Colonic mucosa (tissue), 4 donors: ENCODE data around the gene BRF1. TPM values are rescaled to one million over a fixed set of nuclear protein-coding genes. Genes with fewer than 3 reads are reported as not detected.

ENCODE experiments used
- DNase-seq: peaks from one replicate; pipeline ENCODE4 v3.0.0-alpha.2; 2020
- H3K27ac ChIP-seq: fragments of 200-600 bp; one replicate; pipeline ENCODE4 v1.8.0; 2021
- H3K27me3 ChIP-seq: fragments of 200-600 bp; one replicate; pipeline ENCODE4 v1.8.0; 2021
- H3K36me3 ChIP-seq: fragments of 200-600 bp; one replicate; pipeline ENCODE4 v1.8.0; 2021
- H3K4me1 ChIP-seq: fragments of 200-600 bp; one replicate; pipeline ENCODE4 v1.8.0; 2021; ENCODE audit warnings: mild to moderate bottlenecking
- H3K4me3 ChIP-seq: fragments of 200-600 bp; one replicate; pipeline ENCODE4 v1.8.0; 2021
- H3K9ac ChIP-seq, 2 donors: one replicate each; pipeline ENCODE4 v1.7.0; 2013; ENCODE audit warnings: control low read depth in 2 of 2, low read depth in 2 of 2, low read length in 2 of 2
- H3K9me3 ChIP-seq: fragments of 200-600 bp; one replicate; pipeline ENCODE4 v1.8.0; 2021
- intact Hi-C: fragments of 100-400 bp; cut with DNase I; formaldehyde crosslinking; loops from one replicate; pipeline ENCODE4 v1.14.1; 2022
- total RNA-seq, 2 donors: library from RNA; stranded (reverse); fragmentation: NEBNext Ultra II Directional in 1 of 2; extraction: Animal tissue kit (Norgen Biotek cat#: 25700) in 1 of 2; gene quantifications; one replicate each; pipeline ENCODE4 v1.2.1, GENCODE V29; 2021
- TF ChIP-seq, protein P1 (sequence below): fragments of 200-600 bp; IDR thresholded peaks from one replicate; pipeline ENCODE4 v1.8.0; 2022; ENCODE audit warnings: antibody characterized with exemption, mild to moderate bottlenecking
- donor health status: healthy.
- donor health status: DM: no; HTN: no; CAD: no.
- donor health status: DM: no; HTN: no; CAD: no.

Gene BRF1
- total RNA-seq, 2 donors from 2014 or later = 27.2 to 40.6 TPM

- H3K9ac ChIP-seq = peak overlapping the region in 1 of 2 donors; percentile 3
- TF ChIP-seq, protein P1, sequence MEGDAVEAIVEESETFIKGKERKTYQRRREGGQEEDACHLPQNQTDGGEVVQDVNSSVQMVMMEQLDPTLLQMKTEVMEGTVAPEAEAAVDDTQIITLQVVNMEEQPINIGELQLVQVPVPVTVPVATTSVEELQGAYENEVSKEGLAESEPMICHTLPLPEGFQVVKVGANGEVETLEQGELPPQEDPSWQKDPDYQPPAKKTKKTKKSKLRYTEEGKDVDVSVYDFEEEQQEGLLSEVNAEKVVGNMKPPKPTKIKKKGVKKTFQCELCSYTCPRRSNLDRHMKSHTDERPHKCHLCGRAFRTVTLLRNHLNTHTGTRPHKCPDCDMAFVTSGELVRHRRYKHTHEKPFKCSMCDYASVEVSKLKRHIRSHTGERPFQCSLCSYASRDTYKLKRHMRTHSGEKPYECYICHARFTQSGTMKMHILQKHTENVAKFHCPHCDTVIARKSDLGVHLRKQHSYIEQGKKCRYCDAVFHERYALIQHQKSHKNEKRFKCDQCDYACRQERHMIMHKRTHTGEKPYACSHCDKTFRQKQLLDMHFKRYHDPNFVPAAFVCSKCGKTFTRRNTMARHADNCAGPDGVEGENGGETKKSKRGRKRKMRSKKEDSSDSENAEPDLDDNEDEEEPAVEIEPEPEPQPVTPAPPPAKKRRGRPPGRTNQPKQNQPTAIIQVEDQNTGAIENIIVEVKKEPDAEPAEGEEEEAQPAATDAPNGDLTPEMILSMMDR = no peak
- no peak overlapping the region for H3K27ac ChIP-seq
- no peaks in the 10 kb centered on the region for H3K4me1 ChIP-seq
- H3K27me3 ChIP-seq = no peaks in the 10 kb centered on the region
- intact Hi-C loops = no loop called here
- H3K4me3 ChIP-seq = no peak overlapping the region
- H3K9me3 ChIP-seq = no peaks in the 10 kb centered on the region
- DNase-seq = no peak
- peaks cover 4% of the 10 kb centered on the region for H3K36me3 ChIP-seq
These were observed 85.2 kb downstream of the BRF1 start for GRCh38 chr14:105215602-105216001.

- DNase-seq = no peak
- TF ChIP-seq, protein P1 = no peak
- H3K4me3 ChIP-seq = no peak overlapping the region
- H3K9me3 ChIP-seq = no peaks in the 10 kb centered on the region
- intact Hi-C loops = no loop called here
- no peaks in the 10 kb centered on the region for H3K4me1 ChIP-seq
- no peak overlapping the region for H3K27ac ChIP-seq
- no peak overlapping the region for H3K9ac ChIP-seq
- no peaks in the 10 kb centered on the region for H3K36me3 ChIP-seq
- H3K27me3 ChIP-seq = no peaks in the 10 kb centered on the region
These were observed 86.4 kb downstream of the BRF1 start for GRCh38 chr14:105214324-105214915.

GRCh38 chr14:105213361-105213760 lies 87.4 kb downstream of the BRF1 start:
- Histone ChIP-seq H3K27ac (no peak overlapping the region), H3K4me1 (no peaks in the 10 kb centered on the region), H3K9ac (no peak overlapping the region), H3K9me3 (no peaks in the 10 kb centered on the region), H3K4me3 (no peak overlapping the region), H3K36me3 (no peaks in the 10 kb centered on the region), H3K27me3 (no peaks in the 10 kb centered on the region)
- TF ChIP-seq, protein P1 = no peak
- DNase-seq = no peak
- intact Hi-C loops = no loop called here

DNA sequence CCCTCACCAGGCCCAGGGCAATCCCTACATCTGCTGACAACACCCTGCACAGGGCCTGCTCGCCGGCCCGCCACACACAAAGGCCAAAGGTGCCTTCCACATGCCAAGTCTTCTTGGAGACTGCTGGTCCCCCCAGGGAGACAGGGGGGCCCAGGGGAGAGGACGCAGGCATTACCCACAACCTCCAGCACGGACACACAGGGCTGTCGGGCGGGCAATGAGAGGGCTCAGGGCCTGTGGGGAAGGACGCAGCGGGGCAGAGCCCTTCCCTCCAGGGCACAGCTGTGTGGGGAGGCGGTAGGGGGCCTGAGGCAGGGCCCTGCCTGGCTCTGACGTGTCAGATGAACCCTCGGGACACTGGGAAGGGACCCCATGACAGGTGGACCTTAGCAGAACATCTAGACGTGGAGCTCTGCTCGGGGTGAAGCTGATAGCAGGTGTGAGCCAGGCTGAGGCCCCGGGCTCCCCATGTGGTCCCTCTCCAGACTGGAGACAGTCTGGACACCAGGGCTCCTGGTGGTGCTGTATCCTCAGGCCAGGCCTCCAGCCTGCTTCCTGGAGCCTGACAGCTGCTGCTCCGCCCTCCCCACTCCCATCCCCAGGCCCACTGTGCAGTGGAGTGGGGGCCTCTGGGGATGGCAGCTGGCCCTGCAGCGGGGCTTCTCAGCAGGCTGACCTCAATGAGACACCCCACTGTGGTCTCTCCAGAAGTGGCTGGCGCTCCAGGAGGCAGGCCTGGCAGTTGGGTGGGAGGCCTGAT lies 88.1 kb downstream of the BRF1 start:
- H3K4me1 ChIP-seq = no peaks in the 10 kb centered on the region
- TF ChIP-seq, protein P1 = no peak
- DNase-seq = no peak
- no peak overlapping the region for H3K4me3 ChIP-seq
- no peaks in the 10 kb centered on the region for H3K9me3 ChIP-seq
- no peak overlapping the region for H3K27ac ChIP-seq
- H3K36me3 ChIP-seq = no peaks in the 10 kb centered on the region
- no peak overlapping the region for H3K9ac ChIP-seq
- no peaks in the 10 kb centered on the region for H3K27me3 ChIP-seq
- intact Hi-C loops = no loop called here

- Histone ChIP-seq H3K9me3 (no peaks in the 10 kb centered on the region), H3K4me3 (no peak overlapping the region), H3K4me1 (no peaks in the 10 kb centered on the region), H3K27ac (no peak overlapping the region), H3K27me3 (no peaks in the 10 kb centered on the region), H3K9ac (no peak overlapping the region), H3K36me3 (no peaks in the 10 kb centered on the region)
- DNase-seq = no peak
- TF ChIP-seq, protein P1 = no peak
- intact Hi-C loops = no loop called here
These were observed 89.1 kb downstream of the BRF1 start for GRCh38 chr14:105211758-105212089.
